Measurements from ENCODE around the gene NAT9.

Gene NAT9

DNA sequence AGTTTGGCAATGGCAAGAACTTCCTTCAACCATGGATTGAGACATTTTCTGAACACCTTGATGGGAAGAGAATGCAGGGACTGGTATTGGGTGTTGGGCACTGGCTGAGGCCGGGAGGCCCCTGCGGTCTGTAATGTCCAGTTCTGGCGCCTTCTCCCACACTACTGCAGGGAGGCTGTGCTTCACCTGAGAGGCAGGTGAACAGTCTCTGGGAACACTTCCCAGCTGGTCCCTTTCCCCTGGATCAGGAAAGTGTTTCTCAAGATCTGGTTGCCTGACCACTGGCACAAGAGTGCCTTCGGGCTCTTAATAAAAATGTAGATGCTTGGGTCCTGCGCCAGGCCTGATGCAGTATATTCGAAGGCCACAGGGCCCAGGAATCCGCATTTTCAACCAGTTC lies 28.5 kb upstream of the NAT9 start:
- DNase-seq: no peak

DNA sequence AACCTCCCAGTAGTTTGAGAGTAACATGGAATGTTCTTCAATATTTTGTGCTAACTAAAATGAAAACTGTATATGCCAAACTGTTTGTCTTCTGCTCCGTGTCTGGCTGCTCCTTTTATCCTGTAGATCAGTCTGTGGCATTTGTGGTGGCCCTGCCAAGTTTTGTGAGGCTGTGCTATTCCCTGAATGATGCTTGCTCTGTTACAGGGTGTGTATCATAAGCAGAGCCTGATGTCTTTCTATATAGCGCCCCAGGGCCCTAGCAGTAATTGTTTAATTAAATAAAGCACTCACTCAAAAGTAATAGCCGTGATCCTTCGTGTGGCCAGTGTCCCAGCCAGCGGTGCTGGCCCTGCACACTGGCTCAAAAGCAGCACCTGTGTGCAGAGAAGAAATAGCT lies 27.8 kb upstream of the NAT9 start:
- DNase-seq: no peak

DNA sequence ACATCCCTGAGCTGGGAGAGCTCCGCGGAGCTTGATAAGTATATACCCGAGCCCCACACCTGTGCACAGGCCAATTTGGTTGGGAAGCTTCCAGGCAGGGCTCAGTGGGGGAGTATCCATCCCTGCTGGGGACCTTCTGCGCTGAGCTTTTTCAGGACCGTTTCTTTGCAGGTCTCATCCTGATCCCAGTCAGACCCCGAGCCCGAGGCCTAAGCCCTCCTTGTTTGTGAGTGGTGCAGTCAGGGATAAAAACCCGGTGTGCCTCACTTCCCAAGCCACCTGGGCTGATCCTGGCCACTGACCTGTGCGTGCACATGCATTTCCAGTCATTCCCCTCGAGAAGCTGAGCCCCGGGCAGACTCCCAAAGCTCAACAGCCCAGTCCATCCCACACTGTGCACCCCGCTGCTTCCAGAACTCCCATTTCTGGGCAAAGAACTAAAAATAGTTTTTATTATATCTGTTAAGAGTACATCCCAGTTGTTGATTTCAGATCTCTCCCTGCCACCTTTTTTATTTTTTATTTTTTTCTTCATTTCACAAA lies 27.3 kb upstream of the NAT9 start:
- no peak for DNase-seq

DNA sequence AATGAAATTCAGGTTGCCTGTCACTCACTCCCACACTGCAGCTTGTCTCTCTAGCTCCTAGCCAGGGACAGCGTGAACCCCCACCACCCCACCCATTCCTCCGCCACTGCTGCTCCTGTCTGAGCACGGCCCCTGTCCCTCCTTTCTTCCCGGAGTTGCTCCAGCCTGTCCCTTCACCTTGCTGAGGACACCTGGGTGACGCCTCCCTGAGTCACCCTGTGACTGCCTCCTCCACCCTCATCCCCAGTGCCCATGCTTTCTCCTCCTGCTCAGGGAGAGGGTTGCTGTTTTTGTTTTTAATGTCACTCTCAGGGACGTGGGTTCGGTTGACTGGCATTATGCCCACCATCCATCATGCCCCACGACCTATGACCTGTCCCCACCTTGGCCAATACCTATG lies 25.8 kb upstream of the NAT9 start:
- no peak for DNase-seq

DNA sequence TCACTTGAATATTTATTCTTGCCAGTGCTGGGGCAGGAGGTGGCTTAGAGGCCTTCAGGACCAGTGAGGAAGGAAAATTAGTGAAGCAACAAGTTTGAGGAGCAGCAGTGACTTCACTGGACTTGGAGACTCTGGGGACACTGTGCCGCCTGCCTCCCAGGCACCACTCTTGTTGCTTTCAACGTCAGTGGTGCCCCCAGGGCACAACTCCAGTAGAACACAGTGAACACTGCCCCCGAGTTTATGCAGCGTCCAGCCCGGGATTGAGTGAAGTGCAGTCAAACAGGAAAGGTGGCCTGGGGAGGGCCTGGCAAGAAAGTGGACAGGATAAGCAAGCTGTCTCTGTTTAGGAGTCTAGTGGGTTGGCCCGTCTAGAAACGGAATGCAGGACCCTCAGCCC lies 24.4 kb upstream of the NAT9 start:
- no peak for DNase-seq

DNA sequence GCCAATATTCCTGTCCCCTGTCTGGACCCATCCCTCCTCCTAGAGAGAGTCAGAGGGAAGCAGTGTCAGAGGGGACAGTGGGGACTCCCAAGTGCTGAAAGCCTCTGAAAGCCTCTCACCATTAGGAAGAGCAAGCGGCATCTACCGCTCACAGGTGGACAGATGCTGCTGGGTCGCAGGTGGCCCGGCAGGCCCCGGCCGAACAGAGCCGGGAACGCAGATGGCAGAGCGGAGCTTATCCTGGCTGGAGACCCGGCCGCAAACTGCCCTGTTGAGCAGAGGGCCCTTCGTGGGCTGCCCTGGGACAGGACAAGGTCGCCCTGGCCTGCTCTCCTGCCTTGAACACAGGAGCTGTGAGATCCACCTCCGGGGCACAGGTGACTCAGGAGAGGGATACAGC lies 23.0 kb upstream of the NAT9 start:
- no peak for DNase-seq

DNA sequence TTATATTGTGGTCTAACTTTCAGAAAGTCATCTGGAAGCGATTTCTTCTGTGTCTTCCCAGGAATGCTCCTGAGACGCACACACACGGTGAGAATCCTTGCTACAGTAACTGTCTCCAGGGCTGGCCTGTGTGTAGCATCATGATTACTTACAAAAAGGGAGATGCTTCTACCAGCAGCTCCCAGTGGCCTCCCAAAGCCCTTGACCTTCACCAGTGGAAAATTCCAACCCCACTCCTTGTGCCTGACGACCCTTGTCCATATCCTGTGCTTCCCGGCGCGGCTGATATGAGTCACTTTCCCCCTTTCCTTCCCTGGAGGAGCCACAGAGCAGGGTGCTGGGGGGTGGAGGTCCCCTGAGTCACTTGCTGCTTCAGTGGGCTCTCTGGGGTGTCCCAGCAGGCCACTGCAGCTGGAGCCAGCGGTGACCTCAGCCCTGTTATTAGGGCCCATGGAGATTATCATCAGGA lies 22.1 kb upstream of the NAT9 start:
- DNase-seq: no peak

DNA sequence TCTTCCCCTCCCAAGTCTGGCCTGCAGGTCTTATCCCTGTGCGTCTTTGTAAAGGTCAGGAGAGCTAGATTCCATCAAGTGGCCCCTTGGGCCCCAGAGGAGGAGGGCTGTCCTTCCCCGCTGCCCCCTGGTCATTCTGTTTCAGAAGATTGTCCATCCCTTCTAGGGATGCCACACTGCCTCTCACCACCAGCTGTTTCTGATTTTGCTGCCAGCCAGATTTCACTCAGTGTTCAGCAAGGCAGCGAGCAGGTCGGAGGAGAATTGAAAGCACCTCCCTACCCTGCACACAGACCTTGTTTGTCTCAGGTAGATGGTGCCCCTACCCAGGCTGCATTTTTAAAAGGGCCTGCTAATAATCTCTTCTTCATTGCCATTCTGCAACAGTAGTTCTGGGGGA lies 21.7 kb upstream of the NAT9 start:
- no peak for DNase-seq

DNA sequence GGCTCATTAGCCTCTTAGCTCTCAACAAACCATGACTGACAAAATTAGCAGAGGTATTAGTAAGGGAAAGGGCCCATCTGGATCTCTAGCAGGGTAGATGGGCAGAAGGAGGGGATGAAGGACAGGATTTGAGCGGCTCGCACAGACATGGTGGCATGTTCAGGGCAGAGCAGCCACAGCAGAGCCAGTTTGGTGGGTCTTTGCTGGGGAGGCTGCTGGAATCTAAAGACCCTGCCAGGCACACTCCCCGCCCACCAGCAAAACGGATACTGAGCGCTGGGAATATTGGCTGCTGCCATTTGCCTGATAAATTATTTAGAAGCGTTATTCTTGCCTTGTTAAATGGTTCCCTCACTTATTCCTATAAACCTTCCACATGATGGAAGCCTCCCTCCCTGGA lies 20.7 kb upstream of the NAT9 start:
- no peak for DNase-seq

DNA sequence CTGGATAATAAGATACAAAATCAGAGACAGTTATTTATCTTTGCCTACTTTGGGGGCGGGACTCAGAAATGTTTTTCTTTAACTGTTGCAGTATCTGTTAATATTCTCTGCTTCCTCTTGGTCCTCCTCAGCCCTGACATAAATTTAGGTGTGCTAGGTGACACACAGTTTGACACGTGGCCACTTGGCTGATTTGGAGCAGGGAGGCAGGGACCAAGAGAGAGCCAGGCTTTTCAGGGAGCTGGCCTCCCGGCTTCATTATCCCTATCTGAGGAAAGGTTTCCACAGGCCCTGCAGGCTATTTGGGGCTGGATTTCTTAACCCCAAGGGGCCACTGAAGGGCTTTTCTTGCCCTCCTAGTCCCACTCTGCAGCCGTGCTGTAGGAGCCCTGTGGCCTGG lies 20.1 kb upstream of the NAT9 start:
- DNase-seq: no peak

DNA sequence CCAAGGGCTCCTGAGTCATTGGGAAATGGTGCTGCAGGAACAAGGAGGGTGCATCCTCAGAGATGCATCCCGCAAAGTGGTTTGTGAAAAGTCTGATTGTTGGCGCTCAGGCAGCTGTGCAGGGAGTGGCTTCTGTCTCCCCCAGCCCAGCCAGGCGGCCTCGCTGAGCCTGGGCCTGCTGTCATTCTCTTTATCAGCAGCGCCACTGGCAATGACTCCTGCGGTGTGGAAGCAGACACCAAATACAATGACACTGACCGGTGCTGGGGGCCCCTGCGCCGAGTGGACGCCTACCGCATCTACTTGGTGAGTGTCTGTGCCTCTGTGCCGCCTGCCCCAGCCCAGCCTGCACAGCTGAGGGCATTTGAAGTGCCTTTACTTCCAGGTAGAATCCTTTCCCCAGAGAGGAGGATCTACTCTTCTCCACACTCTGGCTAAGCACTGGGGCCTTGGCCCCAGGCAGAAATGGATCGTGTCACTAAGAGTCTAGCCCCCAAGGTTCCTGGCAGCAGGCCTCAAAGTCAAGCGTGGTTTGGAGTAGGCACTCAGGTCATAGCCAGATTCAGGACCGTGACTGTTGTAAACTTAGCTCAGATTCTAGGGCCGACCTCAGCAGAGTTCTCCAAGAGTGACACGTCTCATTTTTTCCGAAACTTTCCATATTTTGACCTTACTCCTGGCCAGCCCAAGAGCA lies 19.3 kb upstream of the NAT9 start:
- no peak for DNase-seq

DNA sequence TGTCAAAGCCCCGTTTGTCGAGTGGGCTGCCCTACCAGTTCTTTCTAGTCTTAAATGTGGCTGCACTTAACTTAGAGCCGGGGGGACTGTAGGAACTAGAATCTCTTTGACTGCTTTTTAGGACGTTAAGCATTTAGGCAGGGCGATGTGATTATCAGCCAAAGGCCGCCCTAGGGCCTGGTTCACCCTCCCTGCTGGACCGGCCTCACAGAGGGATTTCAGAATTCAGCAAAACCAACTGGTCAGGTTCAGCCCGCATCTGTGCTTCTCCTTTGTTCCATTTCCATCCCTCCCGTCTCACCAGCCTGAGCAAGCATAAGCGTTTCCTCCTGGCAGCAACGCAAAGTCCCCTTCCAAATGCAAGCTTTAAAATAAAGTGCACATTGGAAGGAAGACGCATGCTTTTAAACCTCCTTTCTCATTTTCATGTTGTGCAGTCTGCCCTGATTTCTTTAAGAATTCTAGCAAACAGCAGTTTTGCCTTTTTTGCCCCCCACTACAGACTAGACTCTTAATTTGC lies 16.5 kb upstream of the NAT9 start:
- no peak for DNase-seq

DNA sequence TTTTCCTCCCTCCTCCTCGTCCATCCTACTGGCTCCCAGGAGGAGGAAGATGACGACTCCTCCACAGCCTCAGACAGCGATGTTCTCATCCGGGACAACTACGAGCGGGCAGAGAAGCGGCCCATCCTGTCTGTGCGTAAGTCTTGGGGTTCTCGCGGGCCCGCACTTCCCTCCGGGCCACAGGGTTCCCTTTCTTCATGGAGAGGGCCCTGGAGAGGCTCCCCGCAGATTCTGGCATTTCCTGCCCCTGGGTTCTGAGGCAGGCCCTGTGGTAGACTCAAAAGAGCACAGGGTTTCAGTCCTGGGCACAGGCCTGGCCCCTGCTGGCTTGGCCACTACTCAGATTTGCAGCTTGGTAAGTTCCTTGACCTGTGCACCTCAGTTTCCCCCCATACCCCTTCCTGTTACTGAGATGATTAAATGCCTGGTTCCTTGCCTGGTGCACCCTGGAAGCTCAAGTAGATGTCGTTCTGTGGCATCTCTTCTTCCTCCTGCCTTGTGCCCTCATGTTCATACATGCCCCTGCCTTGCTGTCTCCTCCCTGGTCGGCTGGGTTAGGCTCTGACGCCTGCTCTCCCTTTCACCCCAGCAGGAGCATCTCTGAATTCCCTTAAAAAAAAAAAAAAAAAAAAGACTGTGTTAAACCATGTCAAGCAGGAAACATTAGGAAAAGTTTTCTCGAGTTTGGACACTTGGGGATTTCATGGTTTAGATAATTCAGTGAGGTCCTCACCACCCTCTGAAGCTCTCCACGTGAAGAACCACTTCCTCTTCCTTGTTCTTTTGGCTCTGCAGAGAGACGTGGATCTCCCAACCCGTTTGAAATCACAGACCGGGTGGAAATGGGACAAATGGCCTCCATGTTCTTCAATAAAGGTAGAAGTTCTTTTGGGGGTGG lies 14.3 kb upstream of the NAT9 start:
- no peak for DNase-seq

DNA sequence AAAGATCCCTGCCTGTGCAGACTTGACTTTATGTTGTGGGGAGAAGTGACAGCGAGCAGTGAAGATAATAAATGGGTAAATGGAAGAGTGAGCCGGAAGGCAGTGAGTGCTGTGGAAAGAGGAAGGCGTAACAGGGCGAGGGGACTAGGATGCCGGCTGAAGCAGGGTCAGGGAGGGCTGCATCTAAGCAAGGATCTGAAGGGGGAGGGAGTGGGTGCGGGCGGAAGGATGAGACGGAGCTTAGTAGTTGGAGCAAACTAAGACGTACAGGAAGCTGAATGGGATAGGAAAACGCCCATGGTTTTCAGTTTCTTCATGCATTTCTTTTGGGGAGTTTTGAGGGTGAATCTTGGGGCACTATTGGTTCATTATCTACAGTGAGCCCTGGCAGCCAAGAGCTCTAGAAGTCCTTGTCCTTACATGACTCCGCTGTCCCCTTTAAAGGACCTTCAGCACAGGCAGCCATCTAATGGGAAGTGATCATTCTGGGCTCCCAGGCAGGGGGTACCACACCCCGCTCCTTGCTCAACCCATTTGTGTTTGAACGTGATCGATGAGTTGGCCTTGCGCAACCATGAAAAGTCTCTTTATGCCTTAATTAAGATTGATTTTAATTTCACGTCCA lies 10.4 kb upstream of the NAT9 start:
- no peak for DNase-seq

DNA sequence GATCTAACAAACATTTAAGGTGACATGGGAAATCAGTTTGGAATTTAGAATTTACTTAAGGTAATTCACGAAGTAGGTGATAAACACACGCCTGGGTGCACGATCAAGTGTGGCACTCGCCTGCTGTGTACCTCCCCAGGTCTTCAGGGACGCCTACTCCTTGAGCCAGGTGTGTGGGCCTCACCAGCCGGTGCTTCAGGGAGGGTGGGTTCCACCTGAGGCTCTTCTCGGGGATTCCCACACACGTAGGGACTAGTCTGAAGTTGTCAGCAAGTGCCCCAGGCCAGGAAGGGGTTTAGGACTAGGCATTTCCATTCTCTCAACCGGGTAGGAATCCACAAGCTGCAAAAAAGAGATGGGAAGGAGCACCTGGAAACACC lies 9.8 kb upstream of the NAT9 start:
- DNase-seq: no peak

DNA sequence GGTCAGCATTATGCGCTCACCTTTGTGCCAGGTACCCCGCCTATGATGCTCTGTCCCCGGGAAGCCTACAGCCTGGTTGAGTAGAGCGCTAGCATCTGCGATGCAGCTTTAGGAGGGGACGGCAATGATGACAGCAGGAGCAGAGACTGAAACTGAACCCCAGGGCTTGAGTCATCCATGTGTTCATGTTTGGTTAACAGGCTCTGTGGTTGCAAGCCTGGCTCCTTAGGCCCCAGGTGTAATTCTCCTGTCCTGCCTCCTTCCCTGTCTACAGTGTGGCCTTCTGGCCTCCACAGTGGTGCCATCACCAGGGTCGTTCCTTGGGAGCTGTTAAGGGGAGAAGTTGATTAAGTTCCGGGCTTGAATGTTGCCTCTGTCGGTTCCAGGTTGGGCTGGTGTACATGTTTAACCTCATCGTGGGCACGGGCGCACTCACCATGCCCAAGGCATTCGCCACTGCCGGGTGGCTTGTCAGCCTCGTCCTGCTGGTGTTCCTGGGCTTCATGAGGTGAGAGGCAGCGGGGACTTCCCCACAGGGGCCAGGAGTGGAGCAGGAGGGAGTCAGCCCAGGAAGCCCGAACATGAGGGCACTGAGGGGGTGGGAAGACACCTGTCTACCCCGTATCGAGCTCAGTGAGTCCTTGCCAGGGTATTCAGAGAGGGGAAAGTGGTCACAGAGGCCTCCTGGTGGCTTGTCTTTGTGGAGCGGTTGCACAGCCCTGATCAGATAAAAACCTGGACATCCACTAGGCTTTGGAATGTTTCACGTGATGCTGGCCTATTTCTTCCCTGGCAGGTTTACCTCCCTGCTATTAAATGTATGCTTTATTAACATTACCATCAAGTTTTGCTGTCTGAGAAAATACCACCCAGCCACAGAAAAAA lies 9.2 kb upstream of the NAT9 start:
- DNase-seq: no peak

DNA sequence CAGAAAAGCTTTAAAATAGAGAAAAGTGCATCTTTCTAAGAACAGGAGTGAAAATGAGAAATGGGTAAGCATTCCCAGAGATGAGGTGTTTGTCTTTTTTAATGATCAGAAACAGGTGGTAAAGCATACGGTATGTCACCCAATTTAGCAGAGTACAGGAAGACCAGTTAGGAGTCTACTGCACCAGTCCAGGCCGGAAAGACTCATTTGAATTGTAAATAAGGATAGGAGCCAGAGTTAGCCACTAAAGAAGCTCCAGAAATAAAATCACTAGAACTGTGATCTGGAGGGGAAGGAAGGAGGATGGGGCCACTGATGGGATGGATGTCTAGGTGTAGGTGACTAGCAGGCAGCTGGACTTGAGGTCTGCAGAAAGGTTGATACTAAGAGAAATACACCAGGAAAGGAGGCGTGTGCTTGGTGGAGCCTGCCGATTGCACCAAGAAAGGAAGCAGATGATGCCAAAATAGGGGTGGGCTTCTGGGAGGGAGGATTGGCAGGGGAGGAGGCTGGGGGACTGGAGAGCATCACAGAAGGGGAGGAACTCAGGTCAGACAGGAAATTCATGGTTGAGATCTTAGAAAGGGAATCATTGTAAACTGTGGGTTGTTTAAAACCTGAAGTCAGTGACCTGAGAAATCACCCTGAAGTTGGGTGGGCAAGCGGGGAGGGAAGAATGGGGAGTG lies 8.1 kb upstream of the NAT9 start:
- no peak for DNase-seq

DNA sequence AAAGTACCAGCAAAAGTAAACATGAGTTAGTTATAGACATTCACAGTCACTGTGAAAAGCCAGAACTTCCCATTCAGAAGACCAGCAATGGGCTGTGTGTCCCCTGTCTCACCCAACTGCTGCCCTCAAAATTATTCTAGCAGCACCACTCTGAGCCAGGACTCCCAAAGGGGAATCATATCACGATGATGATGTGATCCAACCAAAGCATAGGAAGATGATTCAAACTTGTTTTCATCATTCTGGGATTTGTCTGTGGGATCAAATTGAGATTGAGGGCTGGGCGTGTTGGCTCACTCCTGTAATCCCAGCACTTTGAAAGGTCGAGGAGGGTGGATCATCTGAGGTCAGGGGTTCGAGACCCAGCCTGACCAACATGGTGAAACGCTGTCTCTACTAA lies 6.4 kb upstream of the NAT9 start:
- no peak for DNase-seq

DNA sequence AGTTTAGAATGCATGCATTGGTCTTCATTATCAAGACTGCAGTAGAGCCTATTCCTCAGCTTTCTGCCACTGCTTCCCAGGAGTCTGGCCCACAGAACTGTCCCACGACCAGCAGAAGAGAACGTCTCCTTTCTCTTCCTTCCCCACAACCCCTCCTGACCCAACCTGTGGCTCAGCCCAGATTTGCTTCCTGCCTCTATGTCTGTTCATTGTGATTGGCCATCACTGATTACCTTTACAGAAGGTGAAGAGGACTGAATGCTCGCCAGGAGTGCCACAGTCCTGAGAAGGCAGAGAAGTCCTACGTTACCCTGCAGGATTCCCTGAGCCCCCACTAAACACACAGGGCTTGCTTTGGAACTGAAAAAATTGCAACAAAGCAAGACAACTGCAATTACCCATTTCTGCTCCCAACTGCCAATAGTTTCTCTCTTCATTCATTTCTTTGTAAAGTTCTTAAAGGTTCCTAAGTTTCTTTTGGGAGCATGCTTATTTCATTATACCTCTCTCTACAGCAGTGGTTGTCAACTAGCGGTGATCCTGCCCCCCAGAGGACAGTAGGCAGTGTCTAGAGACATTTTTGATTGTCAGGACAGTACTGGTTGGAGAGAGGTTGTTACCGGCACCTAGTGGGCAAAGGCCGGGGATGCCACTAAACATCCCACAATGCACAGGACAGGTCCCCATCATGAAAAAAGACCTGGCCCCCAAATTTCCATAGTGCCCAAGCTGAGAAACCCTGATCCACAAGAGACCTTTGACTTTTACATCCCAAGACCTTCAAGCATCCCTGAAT lies 4.5 kb upstream of the NAT9 start:
- peak; percentile 41 for DNase-seq

DNA sequence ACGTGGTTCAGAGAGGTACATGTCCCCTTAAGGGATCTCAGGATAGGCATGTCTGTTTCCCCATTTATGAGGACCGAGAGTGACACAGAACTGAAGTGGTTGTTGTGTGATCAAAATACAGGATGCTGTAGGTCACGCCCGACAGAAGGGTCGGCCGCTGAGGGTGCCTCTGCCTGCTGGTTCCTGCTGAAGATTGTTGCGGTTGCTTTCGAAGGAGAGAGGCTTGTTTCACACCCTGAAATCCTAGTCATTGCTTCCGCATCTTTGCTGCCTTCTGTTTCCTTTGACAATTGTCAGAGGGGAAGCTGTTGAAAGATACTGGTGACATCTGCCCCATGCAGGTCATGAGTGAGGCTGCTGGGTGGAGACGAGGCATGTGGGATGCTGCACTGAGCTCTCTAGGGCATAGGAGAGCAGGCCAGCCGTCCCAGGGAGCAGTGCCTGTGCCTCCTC lies 3.8 kb upstream of the NAT9 start:
- peak; percentile 83 for DNase-seq

DNA sequence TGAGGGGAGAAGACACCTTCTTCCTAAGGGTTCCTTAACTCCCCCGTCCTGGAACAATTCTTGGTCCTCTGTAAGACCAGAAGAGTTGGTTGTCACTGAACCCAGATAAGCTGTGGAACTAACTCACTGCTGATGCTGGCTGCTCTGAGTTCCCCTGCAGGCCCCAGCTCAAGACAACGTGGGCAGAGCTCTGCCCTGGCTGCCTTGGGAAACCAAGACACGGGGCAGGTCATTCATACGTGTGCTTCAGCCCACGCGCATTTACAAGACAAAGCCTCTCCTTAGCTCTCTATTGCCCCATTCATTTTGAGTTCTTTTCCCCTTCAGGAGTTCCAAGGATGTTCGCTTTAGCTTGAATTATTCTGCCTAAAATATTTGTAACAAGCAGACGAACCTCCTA lies 3.4 kb upstream of the NAT9 start:
- DNase-seq: no peak

Data from CD4-positive, alpha-beta T cell treated with Interleukin-4 for 4 hours (primary cell).